K562 (cell line): Measurements from ENCODE around the gene PTBP3. TPM values are rescaled to one million over a fixed set of nuclear protein-coding genes. Genes with fewer than 3 reads are reported as not detected.
A peak's percentile ranks its signal among the peaks of the same experiment; 100 is the strongest.

ENCODE experiments used
- ARHGAP35 ChIP-seq: fragments of 450-650 bp; IDR thresholded peaks from 2 replicates; pipeline ENCODE4 v1.6.1; 2018; ENCODE audit not compliant: partially characterized antibody
- BRF2 ChIP-seq: IDR thresholded peaks from 3 replicates; pipeline ENCODE4 v1.6.1; 2011; ENCODE audit warnings: borderline replicate concordance, mild to moderate bottlenecking; ENCODE audit not compliant: insufficient read length, insufficient read depth
- CEBPG ChIP-seq, 3 experiments: fragments of 200-800 bp in 1 of 3; sonication (Bioruptor generic) in 1 of 3; sonication (generic) in 1 of 3; formaldehyde crosslinking in 1 of 3; IDR thresholded peaks in 2 of 3; conservative IDR thresholded peaks in 1 of 3; 2 replicates each; pipeline versions ENCODE4 v1.6.1 to v1.8.0; 2016 to 2022; ENCODE audit warnings: missing compliant biosample characterization in 2 of 3, missing genetic modification characterization in 2 of 3, mild to moderate bottlenecking in 1 of 3, missing genetic modification reagents in 1 of 3
- DEAF1 ChIP-seq: fragments of 450-650 bp; formaldehyde crosslinking; IDR thresholded peaks from 2 replicates; pipeline ENCODE4 v1.4.0; 2020; ENCODE audit warnings: mild to moderate bottlenecking, moderate library complexity
- DIDO1 ChIP-seq: fragments of 450-650 bp; IDR thresholded peaks from 2 replicates; pipeline ENCODE4 v1.6.1; 2016; ENCODE audit warnings: low read depth, missing biosample characterization, missing genetic modification characterization
- E2F4 ChIP-seq: sonication (generic); formaldehyde crosslinking; IDR thresholded peaks from 2 replicates; pipeline ENCODE4 v1.8.0; 2022; ENCODE audit warnings: mild to moderate bottlenecking, low read depth, missing genetic modification reagents
- E2F5 ChIP-seq: sonication (generic); formaldehyde crosslinking; IDR thresholded peaks from 2 replicates; pipeline ENCODE4 v1.8.0; 2022; ENCODE audit warnings: mild to moderate bottlenecking, missing genetic modification reagents
- ETV5 ChIP-seq: sonication (generic); formaldehyde crosslinking; IDR thresholded peaks from 2 replicates; pipeline ENCODE4 v1.4.0; 2020; ENCODE audit warnings: low read depth, mild to moderate bottlenecking, missing genetic modification reagents
- EWSR1 ChIP-seq: fragments of 450-650 bp; IDR thresholded peaks from 2 replicates; pipeline ENCODE4 v1.6.1; 2018; ENCODE audit warnings: borderline replicate concordance, mild to moderate bottlenecking, low read depth, moderate library complexity; ENCODE audit not compliant: partially characterized antibody
- FOXJ3 ChIP-seq: sonication (generic); formaldehyde crosslinking; IDR thresholded peaks from 2 replicates; pipeline ENCODE4 v1.4.0; 2020; ENCODE audit warnings: mild to moderate bottlenecking, missing genetic modification reagents
- GABPA ChIP-seq: fragments of 200-800 bp; sonication (Bioruptor generic); conservative IDR thresholded peaks from 2 replicates; pipeline ENCODE4 v1.6.1; 2016; ENCODE audit warnings: low read depth, missing genetic modification characterization, missing compliant biosample characterization
- HCFC1 ChIP-seq: IDR thresholded peaks from 2 replicates; pipeline ENCODE4 v1.6.1; 2012; ENCODE audit warnings: low read depth, low read length, improper control_type of control experiment
- U2AF1 ChIP-seq: fragments of 200-400 bp; formaldehyde crosslinking; optimal IDR thresholded peaks from 2 replicates; pipeline ENCODE3; 2017; ENCODE audit warnings: mild to moderate bottlenecking, low read depth, low read length, moderate library complexity
- ZBED1 ChIP-seq: IDR thresholded peaks from 2 replicates; pipeline ENCODE4 v1.6.1; 2014
- ZC3H4 ChIP-seq: sonication (generic); formaldehyde crosslinking; IDR thresholded peaks from 2 replicates; pipeline ENCODE4 v1.9.0; 2021; ENCODE audit warnings: missing genetic modification reagents, borderline replicate concordance
- ZFP30 ChIP-seq: fragments of 250-450 bp; sonication (Bioruptor Pico); IDR thresholded peaks from 2 replicates; pipeline ENCODE4 v1.8.0; 2022; ENCODE audit warnings: moderate library complexity, mild to moderate bottlenecking, inconsistent platforms, borderline replicate concordance
- polyA plus RNA-seq, 8 experiments: library from polyadenylated mRNA; depleted of rRNA in 4 of 8; stranded (reverse) in 5 of 8; unstranded in 3 of 8; fragments of >200 nt; fragmentation: Nextera tagmentation in 2 of 8; fragmentation: Illumina TruSeq in 1 of 8; extraction: Ambion mirVana in 2 of 8; extraction: Trizol in 1 of 8; gene quantifications; 2 replicates each; pipeline versions ENCODE4 v1.2.1 to v1.2.3, GENCODE V29; 2011 to 2014; ENCODE audit warnings: inconsistent platforms in 1 of 8, missing spikeins in 1 of 8
- total RNA-seq, 7 experiments: library from RNA; depleted of rRNA in 6 of 7; stranded (reverse); fragments of >200 nt in 6 of 7; fragmentation: Illumina TruSeq in 2 of 7; extraction: Trizol in 2 of 7; gene quantifications; 2 replicates each; pipeline versions ENCODE4 v1.2.1 to v1.2.3, GENCODE V29; 2011 to 2021; ENCODE audit warnings: low replicate concordance in 1 of 7
- TF ChIP-seq, protein P1 (sequence below): sonication (generic); formaldehyde crosslinking; IDR thresholded peaks from 2 replicates; pipeline ENCODE4 v1.8.0; 2022; ENCODE audit warnings: missing genetic modification reagents, mild to moderate bottlenecking, borderline replicate concordance
- TF ChIP-seq, protein P2 (sequence below): sonication (generic); formaldehyde crosslinking; IDR thresholded peaks from 2 replicates; pipeline ENCODE4 v1.8.0; 2022; ENCODE audit warnings: mild to moderate bottlenecking, missing genetic modification reagents

The PTBP3 gene
- total and polyA plus RNA-seq, 9 of the 15 experiments (the other 6 are each of a cell fraction or from before 2014, with no cell fraction given) = 22.4 to 132 (median 68.0) TPM

- TF ChIP-seq E2F5 (CRISPR knock-in tag) (0 out of 2 replicates have a peak, but pooled peaks have one; percentile 36), E2F4 (CRISPR knock-in tag) (no peak), ARHGAP35 (no peak), ZC3H4 (CRISPR knock-in tag) (no peak; the same call in 1 of the 2 replicates), FOXJ3 (no peak), GABPA (tag) (no peak), BRF2 (no peak), DEAF1 (CRISPR knock-in tag) (no peak), CEBPG (CRISPR knock-in tag; IDR thresholded peaks at IDR 0.05) (no peak), CEBPG (tag; conservative IDR thresholded peaks at IDR 0.05 in 1 of 2, IDR thresholded peaks at IDR 0.05 in 1 of 2) (no peak), ZBED1 (no peak), HCFC1 (no peak), EWSR1 (no peak), ZFP30 (CRISPR knock-in tag) (no peak), DIDO1 (tag) (no peak), U2AF1 (no peak), ETV5 (CRISPR knock-in tag) (peak; percentile 82)
- TF ChIP-seq, protein P1, sequence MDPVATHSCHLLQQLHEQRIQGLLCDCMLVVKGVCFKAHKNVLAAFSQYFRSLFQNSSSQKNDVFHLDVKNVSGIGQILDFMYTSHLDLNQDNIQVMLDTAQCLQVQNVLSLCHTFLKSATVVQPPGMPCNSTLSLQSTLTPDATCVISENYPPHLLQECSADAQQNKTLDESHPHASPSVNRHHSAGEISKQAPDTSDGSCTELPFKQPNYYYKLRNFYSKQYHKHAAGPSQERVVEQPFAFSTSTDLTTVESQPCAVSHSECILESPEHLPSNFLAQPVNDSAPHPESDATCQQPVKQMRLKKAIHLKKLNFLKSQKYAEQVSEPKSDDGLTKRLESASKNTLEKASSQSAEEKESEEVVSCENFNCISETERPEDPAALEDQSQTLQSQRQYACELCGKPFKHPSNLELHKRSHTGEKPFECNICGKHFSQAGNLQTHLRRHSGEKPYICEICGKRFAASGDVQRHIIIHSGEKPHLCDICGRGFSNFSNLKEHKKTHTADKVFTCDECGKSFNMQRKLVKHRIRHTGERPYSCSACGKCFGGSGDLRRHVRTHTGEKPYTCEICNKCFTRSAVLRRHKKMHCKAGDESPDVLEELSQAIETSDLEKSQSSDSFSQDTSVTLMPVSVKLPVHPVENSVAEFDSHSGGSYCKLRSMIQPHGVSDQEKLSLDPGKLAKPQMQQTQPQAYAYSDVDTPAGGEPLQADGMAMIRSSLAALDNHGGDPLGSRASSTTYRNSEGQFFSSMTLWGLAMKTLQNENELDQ (CRISPR knock-in tag) = no peak
- TF ChIP-seq, protein P2, sequence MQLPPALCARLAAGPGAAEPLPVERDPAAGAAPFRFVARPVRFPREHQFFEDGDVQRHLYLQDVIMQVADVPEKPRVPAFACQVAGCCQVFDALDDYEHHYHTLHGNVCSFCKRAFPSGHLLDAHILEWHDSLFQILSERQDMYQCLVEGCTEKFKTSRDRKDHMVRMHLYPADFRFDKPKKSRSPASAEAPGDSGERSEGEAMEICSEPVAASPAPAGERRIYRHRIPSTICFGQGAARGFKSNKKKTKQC (CRISPR knock-in tag) = no peak; the same call in 1 of the 2 replicates
These were observed 159.0 kb downstream of the PTBP3 start (continued) for GRCh38 chr9:112174222-112174964.
